ENCODE data around the gene PHF23. TPM values are rescaled to one million over a fixed set of nuclear protein-coding genes. Genes with fewer than 3 reads are reported as not detected.

Gene PHF23
- total RNA-seq, 1 donor from 2014 or later = 61.1 TPM

- DNase-seq (ENCODE audit: extremely low spot score, unreplicated experiment) = peak; percentile 100
- H3K4me1 Mint-ChIP-seq (ENCODE audit: unreplicated experiment) = peaks cover 56% of the 10 kb centered on the region
- peak overlapping the region; percentile 95 for H3K4me3 Mint-ChIP-seq
- H3K36me3 Mint-ChIP-seq = peaks cover 5% of the 10 kb centered on the region
- no peaks in the 10 kb centered on the region for H3K9me3 Mint-ChIP-seq
- peaks cover 33% of the 10 kb centered on the region for H3K27me3 Mint-ChIP-seq
- TF ChIP-seq CTCF (conservative IDR thresholded peaks at IDR 0.05) = peak; percentile 74
- peak overlapping the region; percentile 98 for H3K27ac Mint-ChIP-seq
These were observed 24.7 kb downstream of the PHF23 start for GRCh38 chr17:7214300-7215135.

- H3K4me1 Mint-ChIP-seq (ENCODE audit: unreplicated experiment) = peaks cover 49% of the 10 kb centered on the region
- TF ChIP-seq CTCF (conservative IDR thresholded peaks at IDR 0.05) = peak; percentile 89
- H3K27ac Mint-ChIP-seq = peak overlapping the region; percentile 98
- peak overlapping the region; percentile 95 for H3K4me3 Mint-ChIP-seq
- H3K36me3 Mint-ChIP-seq = peaks cover 5% of the 10 kb centered on the region
- DNase-seq (ENCODE audit: extremely low spot score, unreplicated experiment) = peak; percentile 92
- peaks cover 33% of the 10 kb centered on the region for H3K27me3 Mint-ChIP-seq
- no peaks in the 10 kb centered on the region for H3K9me3 Mint-ChIP-seq
These were observed 25.4 kb downstream of the PHF23 start for GRCh38 chr17:7213895-7214299.

GRCh38 chr17:7211491-7212273 is 27.6 kb downstream of the PHF23 start:
- Mint-ChIP-seq H3K27ac (peak overlapping the region; percentile 54), H3K4me3 (peak overlapping the region; percentile 81), H3K27me3 (peaks cover 33% of the 10 kb centered on the region), H3K9me3 (no peaks in the 10 kb centered on the region), H3K36me3 (peaks cover 5% of the 10 kb centered on the region), H3K4me1 (ENCODE audit: unreplicated experiment) (peaks cover 49% of the 10 kb centered on the region)
- no peak for DNase-seq (ENCODE audit: extremely low spot score, unreplicated experiment)
- no peak for TF ChIP-seq CTCF (conservative IDR thresholded peaks at IDR 0.05)

GRCh38 chr17:7208754-7209460 is 30.4 kb downstream of the PHF23 start:
- Mint-ChIP-seq H3K9me3 (no peaks in the 10 kb centered on the region), H3K4me3 (peak overlapping the region; percentile 47), H3K36me3 (peaks cover 7% of the 10 kb centered on the region), H3K4me1 (ENCODE audit: unreplicated experiment) (peaks cover 58% of the 10 kb centered on the region), H3K27ac (no peak overlapping the region), H3K27me3 (peaks cover 29% of the 10 kb centered on the region)
- TF ChIP-seq CTCF (conservative IDR thresholded peaks at IDR 0.05) = no peak
- no peak for DNase-seq (ENCODE audit: extremely low spot score, unreplicated experiment)

GRCh38 chr17:7208027-7208571 is 31.2 kb downstream of the PHF23 start:
- H3K9me3 Mint-ChIP-seq = no peaks in the 10 kb centered on the region
- TF ChIP-seq CTCF (conservative IDR thresholded peaks at IDR 0.05) = no peak
- no peak overlapping the region for H3K27ac Mint-ChIP-seq
- DNase-seq (ENCODE audit: extremely low spot score, unreplicated experiment) = no peak
- peak overlapping the region; percentile 47 for H3K4me3 Mint-ChIP-seq
- H3K27me3 Mint-ChIP-seq = peaks cover 22% of the 10 kb centered on the region
- peaks cover 54% of the 10 kb centered on the region for H3K4me1 Mint-ChIP-seq (ENCODE audit: unreplicated experiment)
- H3K36me3 Mint-ChIP-seq = peaks cover 3% of the 10 kb centered on the region

Data from type B pancreatic cell (in vitro differentiated cells).